COR-L47 (cell line): ENCODE measurements around the gene CHRNA1.

Experiments used
- DNase-seq: peaks from one replicate; lab custom pipeline; 2025; lab: John Stamatoyannopoulos, UW

Gene CHRNA1

GRCh38 chr2:174764280-174765255 lies at the start of gene CHRNA1:
Gene CHRNA1, minus strand, starts transcription at chr2:174764472. Its CDS starts 78 bp downstream, at chr2:174764394.
- DNase-seq: no peak

- DNase-seq: no peak
These were observed 47.8 kb upstream of the CHRNA1 start for GRCh38 chr2:174812037-174812436.

- DNase-seq: no peak
These were observed 43.7 kb upstream of the CHRNA1 start for GRCh38 chr2:174807931-174808330.

- no peak for DNase-seq
These were observed 41.5 kb upstream of the CHRNA1 start for GRCh38 chr2:174805803-174806202.

GRCh38 chr2:174802459-174802858 lies 38.2 kb upstream of the CHRNA1 start:
- DNase-seq: no peak

- no peak for DNase-seq
These were observed 36.3 kb upstream of the CHRNA1 start for GRCh38 chr2:174800436-174801205.

GRCh38 chr2:174798801-174799200 lies 34.5 kb upstream of the CHRNA1 start:
- DNase-seq: no peak

- no peak for DNase-seq
These were observed 33.6 kb upstream of the CHRNA1 start for GRCh38 chr2:174797781-174798276.

- no peak for DNase-seq
These were observed 32.1 kb upstream of the CHRNA1 start for GRCh38 chr2:174796319-174796771.

- DNase-seq: no peak
These were observed 30.6 kb upstream of the CHRNA1 start for GRCh38 chr2:174794851-174795374.

- DNase-seq: no peak
These were observed 28.2 kb upstream of the CHRNA1 start for GRCh38 chr2:174792309-174793025.

GRCh38 chr2:174791746-174792280 lies 27.5 kb upstream of the CHRNA1 start:
- no peak for DNase-seq

GRCh38 chr2:174791020-174791419 lies 26.7 kb upstream of the CHRNA1 start:
- no peak for DNase-seq

GRCh38 chr2:174789001-174789400 lies 24.7 kb upstream of the CHRNA1 start:
- DNase-seq: no peak

- no peak for DNase-seq
These were observed 24.1 kb upstream of the CHRNA1 start for GRCh38 chr2:174788291-174788929.

- DNase-seq: no peak
These were observed 23.4 kb upstream of the CHRNA1 start for GRCh38 chr2:174787487-174788205.

- no peak for DNase-seq
These were observed 21.9 kb upstream of the CHRNA1 start for GRCh38 chr2:174786066-174786725.

GRCh38 chr2:174785481-174785880 lies 21.2 kb upstream of the CHRNA1 start:
- DNase-seq: no peak

GRCh38 chr2:174784909-174785308 lies 20.6 kb upstream of the CHRNA1 start:
- DNase-seq: no peak

GRCh38 chr2:174784316-174784715 lies 20.0 kb upstream of the CHRNA1 start:
- no peak for DNase-seq
